Ecto neural progenitor cell (in vitro differentiated cells): ENCODE data around the gene GRIK2.
"Not testable (repeated sequence)": the region's sequence is repeated elsewhere in the genome, so short reads cannot be mapped to it uniquely, and the experiment has no call there.

Source experiments
- DNase-seq: peaks from one replicate; pipeline ENCODE4 v3.0.0-alpha.2; 2018; ENCODE audit warnings: low spot score

The GRIK2 gene

DNA sequence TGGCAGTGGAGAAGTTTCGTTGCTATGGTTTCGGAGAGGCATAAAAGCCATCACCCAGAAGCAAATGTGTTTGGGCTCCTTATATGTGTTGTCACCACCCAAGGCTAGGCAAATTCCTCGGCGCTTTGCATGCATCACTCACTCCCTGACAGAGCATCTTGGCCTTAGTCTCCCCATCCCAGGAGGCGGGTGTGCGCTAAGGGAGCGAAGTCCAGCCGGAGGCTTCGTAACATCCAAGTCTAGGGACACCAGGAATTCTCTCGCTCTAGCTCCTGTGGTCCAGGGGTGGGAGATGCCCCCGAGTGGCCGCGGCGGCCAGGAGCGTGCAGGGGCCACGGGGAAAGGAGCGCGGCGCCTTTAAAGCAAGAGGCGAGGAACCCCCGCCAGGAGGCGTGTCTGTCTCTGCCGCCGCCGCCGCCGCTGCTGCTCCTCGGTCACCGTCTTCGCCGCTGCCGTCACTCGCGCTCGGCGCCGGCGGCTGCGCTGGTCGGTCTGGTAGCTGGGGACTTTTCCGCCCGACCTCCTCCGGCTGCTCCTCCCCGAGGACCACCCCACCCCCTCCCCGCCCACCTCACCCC, at the start of gene GRIK2:
TSS of gene GRIK2 (plus strand) at position 458 of the 578 bp plus-strand sequence.
- peak; percentile 83 for DNase-seq

DNA sequence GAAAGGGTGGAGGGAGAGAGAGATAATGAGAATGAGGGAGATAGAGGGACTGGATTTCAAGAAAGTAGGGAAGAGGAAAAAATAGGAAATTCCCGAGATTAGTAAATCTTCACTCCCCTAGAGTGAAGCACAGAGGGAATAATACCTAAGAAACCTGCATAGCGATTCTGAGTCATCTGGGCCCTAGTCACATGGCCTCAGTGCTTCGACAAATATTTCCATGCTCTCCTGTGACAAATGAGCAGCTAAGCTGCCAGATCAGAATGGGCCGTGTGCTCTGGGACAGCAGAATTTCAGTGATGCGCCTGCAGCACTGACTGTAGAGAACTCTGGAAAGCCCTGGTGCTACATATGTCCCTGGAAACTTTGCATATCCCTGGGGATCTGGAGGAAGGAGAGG, 48.6 kb upstream of the GRIK2 start:
- DNase-seq: no peak

DNA sequence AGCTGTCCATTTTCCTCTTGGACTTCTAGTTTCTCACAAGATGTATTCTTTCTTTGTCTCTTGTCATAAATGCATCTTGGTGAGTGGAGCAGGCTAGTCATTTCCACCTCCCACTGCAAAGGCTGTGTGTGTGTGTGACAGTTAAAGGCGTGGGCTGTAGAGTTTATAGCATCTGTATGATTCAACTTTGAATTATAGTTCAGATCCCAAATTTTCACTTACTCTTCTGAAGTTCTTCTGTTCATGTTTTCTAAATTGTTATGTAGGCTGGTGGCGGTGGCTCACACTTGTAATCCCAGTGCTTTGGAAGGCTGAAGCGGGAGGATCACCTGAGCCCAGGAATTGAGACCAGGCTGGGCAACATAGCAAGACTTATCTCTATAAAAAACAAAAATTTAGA, 44.7 kb upstream of the GRIK2 start:
- DNase-seq: no peak

DNA sequence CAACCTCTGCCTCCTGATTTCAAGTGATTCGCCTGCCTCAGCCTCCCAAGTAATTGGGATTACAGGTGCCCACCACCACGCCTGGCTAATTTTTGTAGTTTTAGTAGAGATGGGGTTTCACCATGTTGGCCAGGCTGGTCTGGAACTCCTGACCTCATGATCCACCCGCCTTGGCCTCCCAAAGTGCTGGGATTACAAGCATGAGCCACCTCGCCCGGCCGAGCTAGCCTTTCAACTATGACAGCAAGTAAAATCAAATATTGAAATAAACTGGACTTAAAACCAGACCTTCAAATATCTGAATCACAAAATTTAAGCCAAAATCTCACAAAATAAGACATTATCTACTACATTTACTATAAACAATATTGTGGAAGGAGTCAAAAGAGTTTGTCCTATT, 42.9 kb upstream of the GRIK2 start:
- DNase-seq: not testable (repeated sequence)

DNA sequence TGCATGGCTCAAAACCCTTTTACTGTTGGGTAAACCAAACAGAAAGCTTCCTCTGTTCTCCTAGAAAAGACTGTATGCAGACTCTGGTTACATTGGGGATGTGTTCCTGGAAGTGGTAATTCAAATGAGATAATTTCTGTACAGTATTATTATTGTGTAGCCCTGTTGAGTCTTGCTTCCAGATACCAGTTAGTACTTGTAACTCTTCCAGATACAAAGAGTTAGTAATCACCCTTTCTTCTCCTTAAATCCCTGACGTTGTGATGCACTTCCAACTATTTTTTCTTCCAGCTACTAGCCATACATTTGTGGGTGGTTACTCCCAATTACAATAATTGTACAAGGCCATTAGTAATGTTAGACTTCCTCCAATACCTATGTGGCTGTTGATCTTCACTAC, 42.3 kb upstream of the GRIK2 start:
- DNase-seq: no peak

DNA sequence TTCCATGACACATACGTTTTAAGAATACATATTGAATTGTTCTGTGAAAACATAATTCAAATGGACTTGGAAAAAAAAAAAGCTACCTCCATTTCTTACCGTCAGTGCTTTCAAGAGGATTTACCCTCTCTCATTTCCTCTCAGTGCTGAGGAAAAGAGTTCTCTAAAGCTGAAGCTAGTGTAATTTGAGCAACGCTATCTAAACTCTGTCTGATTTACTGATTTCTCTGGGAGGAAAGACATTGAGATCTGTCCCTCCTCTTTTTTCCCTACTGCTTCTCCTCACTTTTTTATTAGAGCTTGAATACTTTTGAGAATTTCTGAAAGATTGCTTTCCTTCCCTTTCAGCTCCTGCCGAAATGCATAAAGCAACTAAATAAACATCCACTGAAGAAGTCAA, 41.2 kb upstream of the GRIK2 start:
- DNase-seq: no peak

DNA sequence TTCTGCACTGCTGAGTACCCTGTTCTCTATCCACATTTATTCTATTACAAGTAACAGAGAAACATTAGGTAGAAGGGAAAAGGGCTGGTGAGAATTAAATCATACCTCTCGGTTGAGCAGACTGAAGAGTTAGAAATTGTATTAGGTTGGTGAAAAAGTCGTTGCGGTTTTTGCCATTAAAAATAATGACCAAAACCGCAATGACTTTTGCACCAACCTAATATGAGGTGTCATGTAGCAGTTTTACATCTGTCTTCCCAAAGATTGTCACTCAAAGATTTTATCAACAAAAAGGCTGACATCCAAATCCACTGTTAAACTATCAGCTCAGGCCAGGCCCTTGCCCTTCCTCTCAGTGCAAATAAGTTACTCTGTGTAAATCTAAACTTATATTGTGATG, 28.3 kb upstream of the GRIK2 start:
- no peak for DNase-seq

DNA sequence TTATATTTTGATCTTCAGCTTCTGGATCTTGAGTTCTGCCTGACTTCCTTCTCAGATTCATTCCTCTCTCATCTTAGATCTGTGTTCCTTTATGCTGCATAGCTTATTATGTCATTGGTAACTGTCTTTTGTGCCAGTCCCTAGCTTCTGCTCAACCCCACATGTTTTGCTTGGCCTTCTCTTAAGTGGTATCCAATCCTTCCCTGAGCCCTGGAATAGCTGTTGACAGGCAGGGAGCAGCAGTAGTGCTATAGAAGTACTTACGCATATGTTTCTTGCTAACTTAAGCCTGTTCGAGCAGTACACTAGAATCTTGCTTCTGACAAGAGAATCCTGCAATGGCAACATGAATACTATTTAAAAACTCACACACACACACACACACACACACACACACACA, 13.6 kb upstream of the GRIK2 start:
- DNase-seq: no peak

DNA sequence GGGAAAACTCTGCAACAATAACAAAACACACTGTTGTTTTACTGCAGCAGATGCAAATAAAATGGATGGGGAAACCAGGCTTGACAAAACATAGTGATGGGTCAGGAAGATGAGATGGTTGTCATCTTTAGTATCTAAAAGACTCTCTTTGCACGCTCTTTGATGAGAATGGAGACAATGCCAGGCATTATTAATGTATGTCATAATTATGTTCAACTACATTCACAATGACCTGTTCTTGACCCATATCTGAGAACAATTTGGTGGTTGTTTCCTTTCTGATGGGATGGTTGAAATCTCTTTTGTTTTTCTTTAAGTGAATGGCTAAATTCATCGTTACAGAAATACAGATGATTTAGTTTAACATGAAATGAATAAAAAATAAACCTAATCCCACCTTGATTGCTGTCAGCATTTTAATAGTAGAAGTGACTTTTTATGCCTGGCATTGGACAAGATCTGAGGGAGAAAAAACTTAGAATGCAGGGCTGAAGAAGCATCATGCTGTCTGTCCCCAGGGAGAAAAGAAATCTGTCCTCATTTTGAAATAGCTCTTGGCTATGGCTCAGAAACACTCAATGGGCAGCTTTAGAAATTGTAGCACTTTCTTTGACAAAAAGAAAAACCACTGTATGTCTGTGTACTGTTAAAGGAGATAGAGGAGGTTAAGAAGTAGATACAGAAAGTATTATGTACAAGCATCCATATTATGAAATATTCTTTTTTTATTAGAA, 12.4 kb upstream of the GRIK2 start:
- no peak for DNase-seq

DNA sequence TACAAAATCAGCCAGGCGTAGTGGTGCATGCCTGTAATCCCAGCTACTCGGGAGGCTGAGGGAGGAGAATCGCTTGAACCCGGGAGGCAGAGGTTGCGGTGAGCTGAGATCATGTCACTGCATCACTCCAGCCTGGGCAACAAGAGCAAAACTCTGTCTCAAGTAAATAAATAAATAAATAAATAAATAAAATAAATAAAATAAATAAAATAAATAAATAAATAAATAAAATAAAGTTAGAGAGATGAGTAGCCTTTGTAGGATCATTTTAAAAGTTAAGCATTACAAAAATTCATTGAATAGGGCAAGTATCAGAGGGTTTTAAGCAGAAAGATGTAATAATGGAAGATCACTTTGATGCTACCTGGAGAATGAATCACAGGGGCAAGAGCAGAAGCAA, 9.8 kb upstream of the GRIK2 start:
- not testable (repeated sequence) for DNase-seq

DNA sequence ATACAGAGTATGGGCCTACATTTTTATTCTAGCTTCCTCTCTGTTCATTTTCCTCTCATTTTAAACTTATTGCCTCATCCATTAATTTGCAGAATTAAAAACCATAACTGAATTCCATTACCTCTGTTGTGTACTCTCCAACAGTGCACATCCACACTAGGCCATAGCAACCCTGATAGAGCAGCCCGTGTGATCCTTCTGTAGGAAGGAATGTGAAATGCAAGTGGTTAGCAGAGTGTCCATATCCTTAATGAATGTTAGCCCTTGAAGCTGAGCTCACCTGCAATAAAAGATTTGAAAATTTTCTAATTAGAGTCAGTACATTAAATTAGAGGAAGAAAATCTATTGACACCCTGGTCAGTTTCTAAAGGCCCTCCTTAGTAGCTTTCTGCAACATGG, 6.5 kb upstream of the GRIK2 start:
- DNase-seq: no peak

DNA sequence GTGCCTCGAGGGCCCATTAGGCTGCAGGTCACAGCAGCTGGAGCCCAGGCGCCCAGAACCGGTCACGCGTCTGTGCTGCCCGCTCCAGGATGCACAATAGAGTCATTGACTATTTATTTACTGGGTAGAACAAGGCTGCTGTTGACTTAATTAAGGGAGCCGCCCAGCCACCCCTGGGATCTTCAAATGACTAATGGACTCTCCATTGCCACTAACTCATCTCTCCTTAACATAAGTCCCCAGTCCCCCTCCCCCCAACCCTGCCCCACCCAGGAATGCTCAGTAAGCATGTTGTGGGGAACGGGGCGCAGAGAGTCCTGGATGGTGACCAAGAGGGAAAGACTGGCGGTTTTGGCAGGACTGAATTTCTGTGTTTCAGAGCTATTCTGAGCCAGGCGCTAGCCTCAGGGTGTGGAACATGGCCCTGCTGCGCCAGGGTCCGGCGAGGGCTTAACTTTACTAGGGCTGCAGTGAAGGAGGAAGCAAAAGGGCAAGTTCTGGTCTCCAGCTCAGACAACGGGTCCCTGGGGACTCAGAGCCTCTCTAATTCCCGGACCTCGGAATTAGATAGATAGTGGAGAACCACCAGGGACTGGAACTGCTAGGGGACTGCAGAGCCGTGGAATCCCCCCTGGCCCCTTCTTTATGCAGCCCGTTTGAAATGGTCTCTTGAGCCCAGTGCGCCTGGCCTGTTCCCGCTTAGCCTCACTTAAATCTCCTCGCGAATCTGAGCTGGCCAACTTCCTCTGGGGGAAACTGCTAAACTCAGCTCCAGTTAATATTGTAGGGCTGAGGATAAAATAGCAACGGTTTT, 1.5 kb upstream of the GRIK2 start:
- DNase-seq: peak; percentile 56

DNA sequence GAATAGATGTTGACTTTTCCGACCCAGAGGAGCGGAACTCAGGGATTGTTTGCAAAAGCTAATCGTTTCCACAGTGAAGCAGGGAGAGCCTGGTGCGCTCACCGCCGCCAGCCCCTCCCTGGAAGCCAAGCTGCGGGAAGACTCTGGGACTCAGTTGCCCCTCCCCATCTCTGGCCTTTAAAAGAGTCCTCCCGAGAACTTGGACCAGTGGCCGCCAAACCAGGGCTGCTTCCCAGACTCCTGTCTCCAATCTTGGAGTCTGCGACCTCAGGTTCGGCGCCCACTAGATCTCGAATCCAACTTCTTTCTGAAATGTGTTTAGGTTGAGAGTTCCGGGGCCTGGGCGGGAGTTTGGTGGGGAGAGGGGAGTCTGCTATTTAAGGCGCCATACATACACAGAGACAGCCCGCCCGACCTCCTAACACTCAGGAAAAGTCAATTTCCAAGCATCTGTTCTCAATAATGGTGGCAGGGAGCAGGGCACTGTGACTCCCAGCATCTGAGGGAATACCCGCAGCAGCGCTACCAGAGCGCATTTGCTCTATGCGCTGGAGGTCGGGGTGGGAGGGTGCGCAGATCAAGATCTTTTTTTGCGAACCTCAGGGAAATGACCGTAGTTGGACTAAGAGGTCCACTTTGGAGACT, 800 bp upstream of the GRIK2 start:
- DNase-seq: peak; percentile 50

DNA sequence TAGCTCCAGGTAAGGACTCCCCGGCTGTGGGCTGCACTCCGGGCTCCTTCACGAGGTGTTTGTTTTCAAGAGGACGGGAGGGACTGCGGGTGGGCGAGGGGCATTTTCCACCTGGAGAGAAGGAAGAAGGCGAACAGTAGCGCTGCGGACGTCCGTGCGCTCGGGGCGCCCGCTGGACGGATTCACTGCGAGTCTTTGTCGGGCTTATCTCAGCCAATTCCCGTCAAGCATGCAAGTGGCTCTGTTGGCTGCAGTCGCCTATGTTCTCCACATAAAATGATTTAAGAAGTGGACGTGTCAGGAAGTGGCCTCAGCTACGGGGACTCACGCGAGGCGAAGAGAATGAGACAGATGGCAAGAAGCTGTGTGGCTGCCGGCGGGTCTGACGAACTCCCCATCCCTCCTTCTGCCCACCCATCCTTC, 332 bp downstream of the GRIK2 start:
- DNase-seq: no peak

DNA sequence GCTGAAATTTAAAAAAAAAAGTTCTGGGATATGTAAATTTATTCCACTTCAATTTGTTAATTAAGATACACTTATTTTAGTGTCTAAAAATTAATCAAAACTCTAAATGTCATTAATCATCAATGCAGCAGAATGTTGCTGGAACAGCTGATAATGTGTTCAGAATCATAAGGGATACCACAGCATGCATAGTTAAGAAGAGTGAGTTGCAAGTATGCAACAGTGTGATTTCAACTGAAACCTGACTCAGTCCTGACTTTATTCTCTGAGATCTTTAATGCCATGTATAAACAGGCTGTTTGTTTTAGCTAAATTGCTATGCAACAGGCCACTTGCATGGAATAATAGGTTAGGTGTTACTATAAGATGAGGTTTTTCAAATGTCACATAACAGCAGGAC, 1.4 kb downstream of the GRIK2 start:
- no peak for DNase-seq

DNA sequence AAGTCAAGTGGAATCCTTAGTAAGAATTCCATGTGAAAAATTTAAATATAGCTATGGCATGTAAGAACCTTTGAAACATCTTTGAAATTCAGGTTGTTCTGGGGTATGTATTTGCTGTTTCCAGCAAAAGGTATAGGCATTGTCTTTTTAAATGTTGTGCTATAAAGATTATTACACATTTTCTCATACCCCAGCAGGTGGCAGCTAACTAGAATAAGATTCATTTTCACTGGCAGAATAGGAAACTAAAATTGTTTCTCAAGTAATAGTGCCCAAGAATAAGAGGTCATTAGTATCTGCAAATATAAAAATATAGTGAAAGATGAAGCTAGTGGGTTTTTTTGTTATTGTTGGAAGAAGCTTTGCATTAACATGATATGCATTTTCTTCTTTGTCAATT, 1.8 kb downstream of the GRIK2 start:
- no peak for DNase-seq

DNA sequence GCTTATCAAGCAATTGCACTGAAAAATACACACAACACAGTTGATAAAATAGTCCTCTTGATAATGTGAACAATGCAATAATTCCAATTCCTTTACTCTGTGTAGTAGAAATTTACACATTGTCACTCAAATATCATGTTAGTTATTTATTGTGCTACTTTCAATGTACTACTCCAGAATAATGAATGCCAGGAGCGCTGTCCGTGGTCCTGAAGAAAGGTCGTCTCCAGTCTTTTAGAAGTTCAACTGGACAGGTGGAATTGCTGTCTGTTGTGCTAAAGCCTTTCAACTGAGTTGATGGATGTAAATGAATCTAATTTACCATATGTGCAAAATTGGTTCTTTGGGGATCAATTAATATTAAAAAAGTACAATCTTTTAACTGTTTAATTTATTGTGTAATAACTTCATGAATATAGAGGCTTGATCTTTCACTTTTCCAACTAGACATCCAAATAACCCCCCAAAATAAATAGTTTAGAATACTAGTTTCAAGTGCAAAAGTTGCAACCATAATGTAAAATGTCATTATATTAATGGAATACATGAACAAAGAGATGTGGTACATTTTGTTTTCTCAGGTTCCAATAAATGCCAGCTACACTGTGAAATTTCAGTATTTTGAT, 3.2 kb downstream of the GRIK2 start:
- DNase-seq: peak; percentile 73

DNA sequence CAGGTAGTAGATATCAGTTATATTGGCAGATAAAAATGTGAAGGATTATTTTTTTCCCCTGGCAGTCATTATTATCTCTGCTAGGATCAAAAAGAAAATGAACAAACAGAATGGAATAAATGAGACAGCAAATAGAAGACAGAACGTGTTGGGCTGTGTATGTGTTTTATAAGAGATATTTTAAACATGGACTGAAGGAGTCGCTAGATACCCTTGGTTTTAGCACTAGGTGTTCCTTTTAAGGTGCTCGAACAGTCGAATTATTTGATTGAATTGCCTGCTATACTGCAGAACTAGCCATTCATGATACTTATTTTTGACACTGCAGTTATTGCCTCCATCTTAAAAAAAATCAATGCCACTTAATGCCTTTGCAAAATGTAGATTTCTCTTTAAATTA, 3.7 kb downstream of the GRIK2 start:
- DNase-seq: no peak

DNA sequence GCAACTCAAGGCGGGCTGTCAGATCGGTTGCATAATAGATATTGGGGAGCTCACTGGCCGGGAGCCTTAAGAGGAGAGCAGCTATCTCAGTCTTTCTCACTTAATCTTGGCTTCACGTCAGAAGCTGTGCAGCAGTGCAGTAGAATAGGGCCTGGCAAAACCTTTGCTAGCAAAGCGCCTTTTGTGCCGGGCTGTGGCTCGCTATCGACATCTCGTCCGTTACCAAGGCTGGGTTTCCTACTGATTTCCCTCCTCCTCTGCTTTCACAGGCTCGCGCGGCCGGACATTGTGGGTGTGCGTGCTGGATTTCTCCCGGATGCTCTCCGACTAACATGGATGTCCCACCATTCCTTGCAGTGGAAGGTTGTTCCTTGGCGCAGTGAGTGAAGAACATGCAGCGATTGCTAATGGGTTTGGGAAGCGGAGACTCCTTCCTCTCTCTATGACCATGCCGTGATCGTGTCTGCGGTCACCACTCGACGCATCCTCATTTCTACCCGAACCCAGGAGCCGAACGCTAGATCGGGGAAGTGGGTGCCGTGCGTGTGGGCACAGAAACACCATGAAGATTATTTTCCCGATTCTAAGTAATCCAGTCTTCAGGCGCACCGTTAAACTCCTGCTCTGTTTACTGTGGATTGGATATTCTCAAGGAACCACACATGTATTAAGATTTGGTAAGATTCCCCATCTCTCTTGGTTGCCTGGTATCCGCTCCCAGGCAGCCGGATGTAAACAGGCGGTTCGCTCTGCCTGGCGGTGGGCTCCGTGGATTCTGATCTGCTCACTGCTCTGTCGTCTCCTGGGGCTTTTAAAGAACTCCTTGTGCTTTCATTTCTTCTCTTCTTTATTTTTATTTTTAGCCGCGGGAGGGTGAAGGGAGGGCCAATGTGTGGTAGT, 5.5 kb downstream of the GRIK2 start:
- DNase-seq: no peak

DNA sequence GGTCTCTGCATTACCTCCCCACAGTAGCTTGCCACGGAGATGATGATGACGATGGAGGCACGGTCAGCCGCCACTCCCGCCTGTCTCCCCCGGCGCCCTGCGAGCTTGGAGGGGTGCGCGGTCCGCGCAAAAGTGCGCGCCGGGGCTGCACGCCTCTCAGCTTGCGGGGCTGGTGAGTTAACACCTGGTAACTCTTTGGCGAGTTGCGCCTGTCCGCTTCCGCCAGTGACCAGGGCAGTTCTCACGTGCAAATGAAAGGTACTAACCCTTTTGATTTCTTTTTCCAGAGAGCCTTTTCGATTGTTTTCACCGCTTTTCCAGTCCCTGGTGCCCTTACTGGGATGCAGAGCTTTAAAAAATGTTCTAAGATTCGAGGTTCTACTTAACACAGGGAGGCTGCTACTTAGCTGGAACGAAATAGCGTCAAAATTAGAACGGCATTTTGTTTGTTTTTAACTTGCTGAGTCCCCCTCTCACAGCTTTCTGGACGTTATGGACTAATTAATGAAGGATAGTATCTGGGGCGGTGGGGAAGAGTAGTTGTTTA, 6.2 kb downstream of the GRIK2 start:
- no peak for DNase-seq
